OCI-LY1 (cell line): Measurements from ENCODE around the gene PRPS1.
A peak's percentile ranks its signal among the peaks of the same experiment; 100 is the strongest.

Source experiments
- H2AFZ ChIP-seq: fragments of 200-600 bp; sonication (generic), shearing (Covaris generic); 2 replicates; pipeline ENCODE4 v1.6.0; 2014; ENCODE audit warnings: antibody characterized with exemption, mild to moderate bottlenecking, low read length
- H3F3A ChIP-seq: fragments of 200-600 bp; sonication (generic), shearing (Covaris generic); 2 replicates; pipeline ENCODE4 v1.6.0; 2014; ENCODE audit warnings: mild to moderate bottlenecking, antibody characterized with exemption, low read length, moderate library complexity; ENCODE audit not compliant: insufficient read depth
- H3K27ac ChIP-seq: fragments of 200-600 bp; sonication (generic); 2 replicates; pipeline ENCODE4 v1.5.1; 2014; ENCODE audit warnings: low read length, mixed run types, mild to moderate bottlenecking, low read depth; ENCODE audit not compliant: poor library complexity, severe bottlenecking
- H3K27me3 ChIP-seq: fragments of 200-600 bp; sonication (generic); 2 replicates; pipeline ENCODE4 v1.6.0; 2014; ENCODE audit warnings: antibody characterized with exemption, mild to moderate bottlenecking, low read length, moderate library complexity; ENCODE audit not compliant: insufficient read depth
- H3K36me3 ChIP-seq: fragments of 200-600 bp; sonication (generic); 2 replicates; pipeline ENCODE4 v1.6.1; 2014; ENCODE audit warnings: mild to moderate bottlenecking, antibody characterized with exemption, low read length, moderate library complexity, mixed read lengths; ENCODE audit not compliant: insufficient read depth
- H3K4me1 ChIP-seq: fragments of 200-600 bp; sonication (generic); 2 replicates; pipeline ENCODE4 v1.5.1; 2014; ENCODE audit warnings: mild to moderate bottlenecking, low read length, moderate library complexity; ENCODE audit not compliant: insufficient read depth, severe bottlenecking
- H3K4me2 ChIP-seq: fragments of 200-600 bp; sonication (generic), shearing (Covaris generic); 2 replicates; pipeline ENCODE4 v1.6.1; 2014; ENCODE audit warnings: low read length
- H3K4me3 ChIP-seq: fragments of 200-600 bp; sonication (generic); 2 replicates; pipeline ENCODE4 v1.5.1; 2014; ENCODE audit warnings: low read length, low read depth, mild to moderate bottlenecking, mixed read lengths; ENCODE audit not compliant: poor library complexity, severe bottlenecking
- H3K79me2 ChIP-seq: fragments of 200-600 bp; shearing (Covaris generic); 2 replicates; pipeline ENCODE4 v1.6.1; 2016; ENCODE audit warnings: mixed run types, low read length, mixed read lengths; ENCODE audit not compliant: insufficient read depth
- H3K9ac ChIP-seq: fragments of 200-600 bp; sonication (generic), shearing (Covaris generic); 2 replicates; pipeline ENCODE4 v1.6.1; 2014; ENCODE audit warnings: mild to moderate bottlenecking, low read length, mixed read lengths
- H3K9me2 ChIP-seq: fragments of 200-600 bp; sonication (generic), shearing (Covaris generic); 2 replicates; pipeline ENCODE4 v1.6.1; 2014; ENCODE audit warnings: low read depth, mild to moderate bottlenecking, low read length, mixed read lengths
- H3K9me3 ChIP-seq: fragments of 200-600 bp; shearing (Covaris generic); 2 replicates; pipeline ENCODE4 v1.6.1; 2014; ENCODE audit warnings: low read length, mixed read lengths
- H4K20me1 ChIP-seq: fragments of 200-600 bp; sonication (generic), shearing (Covaris generic); 2 replicates; pipeline ENCODE4 v1.6.0; 2016; ENCODE audit warnings: mild to moderate bottlenecking, low read length; ENCODE audit not compliant: insufficient read depth
- EZH2 ChIP-seq: fragments of 200-600 bp; sonication (generic), shearing (Covaris generic); IDR thresholded peaks from 2 replicates; pipeline ENCODE4 v1.8.0; 2017; ENCODE audit warnings: borderline replicate concordance, mixed run types, mild to moderate bottlenecking, antibody characterized with exemption, low read length, moderate library complexity, mixed read lengths
- TF ChIP-seq, protein P1 (sequence below): fragments of 200-600 bp; sonication (generic), shearing (Covaris generic); IDR thresholded peaks from 2 replicates; pipeline ENCODE4 v1.5.1; 2017; ENCODE audit warnings: mild to moderate bottlenecking, antibody characterized with exemption, low read length, moderate library complexity, mixed read lengths

Gene PRPS1

DNA sequence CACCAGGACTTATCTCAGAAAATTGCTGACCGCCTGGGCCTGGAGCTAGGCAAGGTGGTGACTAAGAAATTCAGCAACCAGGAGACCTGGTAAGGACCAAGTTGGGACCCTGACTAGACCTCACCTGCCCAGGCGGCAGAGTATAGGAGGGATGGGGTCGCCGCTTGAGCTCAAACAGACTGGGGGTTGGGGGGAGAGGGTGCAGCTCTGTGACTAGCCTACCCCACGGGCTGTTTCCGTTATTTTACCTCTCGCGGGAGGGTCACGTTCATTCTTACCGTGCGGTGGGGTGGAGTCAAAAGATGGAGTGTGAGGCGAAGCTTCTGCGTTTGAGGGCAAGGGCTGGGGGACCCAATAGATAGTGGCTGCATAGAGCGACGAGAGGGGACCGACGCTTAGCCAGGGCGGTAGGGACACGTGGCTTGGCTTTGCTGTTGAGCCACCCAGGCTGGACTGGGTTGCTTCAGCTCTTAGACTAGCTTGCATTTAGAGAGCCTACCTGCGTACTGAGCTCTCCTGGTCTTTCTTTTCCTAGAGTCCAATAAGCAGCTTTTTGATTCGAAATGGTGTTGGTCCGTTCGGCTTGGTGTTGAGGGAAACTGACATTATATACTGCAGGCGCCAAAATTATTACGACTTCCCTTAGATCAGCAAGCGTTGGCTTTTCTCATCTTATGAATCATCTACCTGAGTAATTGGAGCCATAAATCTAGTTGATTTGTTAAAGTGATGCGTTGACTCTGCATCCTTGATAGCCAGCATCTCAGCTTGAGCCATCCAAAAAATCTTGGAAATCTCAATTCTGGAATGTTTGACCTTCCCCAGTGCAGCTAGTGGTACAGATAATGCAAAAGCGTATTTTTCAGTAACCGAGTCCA is 591 bp downstream of the PRPS1 start:
- H3K9ac ChIP-seq: peak overlapping the region; percentile 87
- H3K9me3 ChIP-seq: no peaks in the 10 kb centered on the region
- peak overlapping the region; percentile 97 for H3K4me3 ChIP-seq
- H2AFZ ChIP-seq: no peak overlapping the region
- TF ChIP-seq, protein P1, sequence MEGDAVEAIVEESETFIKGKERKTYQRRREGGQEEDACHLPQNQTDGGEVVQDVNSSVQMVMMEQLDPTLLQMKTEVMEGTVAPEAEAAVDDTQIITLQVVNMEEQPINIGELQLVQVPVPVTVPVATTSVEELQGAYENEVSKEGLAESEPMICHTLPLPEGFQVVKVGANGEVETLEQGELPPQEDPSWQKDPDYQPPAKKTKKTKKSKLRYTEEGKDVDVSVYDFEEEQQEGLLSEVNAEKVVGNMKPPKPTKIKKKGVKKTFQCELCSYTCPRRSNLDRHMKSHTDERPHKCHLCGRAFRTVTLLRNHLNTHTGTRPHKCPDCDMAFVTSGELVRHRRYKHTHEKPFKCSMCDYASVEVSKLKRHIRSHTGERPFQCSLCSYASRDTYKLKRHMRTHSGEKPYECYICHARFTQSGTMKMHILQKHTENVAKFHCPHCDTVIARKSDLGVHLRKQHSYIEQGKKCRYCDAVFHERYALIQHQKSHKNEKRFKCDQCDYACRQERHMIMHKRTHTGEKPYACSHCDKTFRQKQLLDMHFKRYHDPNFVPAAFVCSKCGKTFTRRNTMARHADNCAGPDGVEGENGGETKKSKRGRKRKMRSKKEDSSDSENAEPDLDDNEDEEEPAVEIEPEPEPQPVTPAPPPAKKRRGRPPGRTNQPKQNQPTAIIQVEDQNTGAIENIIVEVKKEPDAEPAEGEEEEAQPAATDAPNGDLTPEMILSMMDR: no peak
- TF ChIP-seq EZH2: no peak
- no peaks in the 10 kb centered on the region for H3K27me3 ChIP-seq
- no peaks in the 10 kb centered on the region for H3K9me2 ChIP-seq
- peak overlapping the region; percentile 93 for H3K4me2 ChIP-seq
- peaks cover 10% of the 10 kb centered on the region; the same call in 1 of the 2 replicates for H3K36me3 ChIP-seq
- no peaks in the 10 kb centered on the region for H3F3A ChIP-seq
- H3K79me2 ChIP-seq: peaks cover 41% of the 10 kb centered on the region
- H4K20me1 ChIP-seq: no peaks in the 10 kb centered on the region
- H3K27ac ChIP-seq: peak overlapping the region; percentile 72
- peaks cover 16% of the 10 kb centered on the region for H3K4me1 ChIP-seq

DNA sequence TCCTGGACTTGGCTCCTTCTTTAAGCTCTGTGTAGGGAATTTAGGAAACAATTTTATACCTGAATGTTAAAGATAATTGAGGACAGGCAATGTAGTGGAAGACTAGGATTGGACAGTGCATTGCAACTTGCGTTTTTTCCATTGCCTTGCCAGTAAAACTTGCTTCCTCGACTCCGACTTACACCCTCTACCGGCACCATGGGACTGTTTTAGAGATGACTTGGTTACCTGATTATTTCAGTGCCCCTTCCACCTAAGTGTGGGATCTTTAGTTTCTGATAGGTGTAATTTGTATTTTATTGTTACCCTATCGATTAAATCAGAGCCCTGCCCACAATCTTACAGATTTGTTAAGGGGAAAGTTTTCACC is 1.2 kb downstream of the PRPS1 start:
- no peaks in the 10 kb centered on the region for H3F3A ChIP-seq

DNA sequence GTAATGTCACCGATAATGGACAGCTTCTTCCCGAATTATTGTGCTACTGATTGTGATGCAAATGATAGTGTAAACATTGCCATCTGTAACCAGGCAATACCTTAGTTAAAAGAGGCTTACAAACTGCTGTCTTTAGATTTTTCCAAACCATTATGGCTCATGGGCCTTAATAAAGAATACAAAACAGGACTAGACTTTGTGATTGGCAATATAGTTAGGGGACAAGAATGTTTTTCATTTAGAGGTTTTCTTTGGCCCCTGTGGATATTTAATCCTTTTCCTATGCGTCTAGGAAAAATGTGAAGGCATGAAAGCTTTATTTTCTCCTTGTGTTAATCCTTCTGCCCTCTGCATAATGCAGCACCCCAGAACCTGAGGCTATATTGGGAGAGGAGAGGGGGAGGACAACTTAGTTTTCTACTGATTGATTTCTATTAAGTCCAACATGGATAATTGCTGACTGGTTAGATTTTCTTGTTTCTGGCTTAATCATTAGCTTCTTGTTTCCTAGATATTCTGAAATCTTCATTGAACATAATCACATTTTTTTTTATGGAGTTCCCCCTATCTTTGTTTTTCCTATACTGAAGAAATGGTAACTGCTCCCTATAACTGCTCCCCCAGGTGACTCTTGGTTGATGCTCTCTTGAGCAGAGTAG is 1.9 kb downstream of the PRPS1 start:
- H2AFZ ChIP-seq: no peak overlapping the region
- H3K4me3 ChIP-seq: peak overlapping the region; percentile 97
- H3K4me1 ChIP-seq: peaks cover 16% of the 10 kb centered on the region
- H3K9me2 ChIP-seq: no peaks in the 10 kb centered on the region
- no peaks in the 10 kb centered on the region for H3K9me3 ChIP-seq
- peak overlapping the region; percentile 93 for H3K4me2 ChIP-seq
- peak overlapping the region; percentile 87 for H3K9ac ChIP-seq
- no peaks in the 10 kb centered on the region for H3F3A ChIP-seq
- no peaks in the 10 kb centered on the region for H3K27me3 ChIP-seq
- no peaks in the 10 kb centered on the region for H4K20me1 ChIP-seq
- peaks cover 10% of the 10 kb centered on the region; the same call in 1 of the 2 replicates for H3K36me3 ChIP-seq
- no peak overlapping the region for H3K27ac ChIP-seq
- H3K79me2 ChIP-seq: peaks cover 42% of the 10 kb centered on the region
- TF ChIP-seq, protein P1: no peak
- TF ChIP-seq EZH2: no peak

More for the DNA sequence above, 1.2 kb downstream of the PRPS1 start:
- Histone ChIP-seq H3K9me3 (no peaks in the 10 kb centered on the region), H3K27me3 (no peaks in the 10 kb centered on the region), H2AFZ (no peak overlapping the region), H4K20me1 (no peaks in the 10 kb centered on the region), H3K4me2 (peak overlapping the region; percentile 93), H3K4me3 (peak overlapping the region; percentile 97), H3K9ac (peak overlapping the region; percentile 87), H3K9me2 (no peaks in the 10 kb centered on the region), H3K36me3 (peaks cover 10% of the 10 kb centered on the region; the same call in 1 of the 2 replicates), H3K79me2 (peaks cover 42% of the 10 kb centered on the region), H3K4me1 (peaks cover 16% of the 10 kb centered on the region), H3K27ac (no peak overlapping the region)
- TF ChIP-seq, protein P1: peak; percentile 26; the same call in 1 of the 2 replicates
- no peak for TF ChIP-seq EZH2
